Nephron (organoid): ENCODE results near the gene SPINK4.

Experiments
- H3K27ac Mint-ChIP-seq, 3 experiments: 2 replicates each; pipeline ENCODE4 v1.8.0; 2020; ENCODE audit warnings: mixed read lengths in 3 of 3, mild to moderate bottlenecking in 2 of 3, moderate library complexity in 1 of 3
- H3K27me3 Mint-ChIP-seq: 2 replicates; pipeline ENCODE4 v1.8.0; 2021; ENCODE audit warnings: low read depth, mild to moderate bottlenecking, moderate library complexity, mixed read lengths
- H3K36me3 Mint-ChIP-seq: 2 replicates; pipeline ENCODE4 v1.8.0; 2020; ENCODE audit warnings: low read depth, mixed read lengths
- H3K4me1 Mint-ChIP-seq: 2 replicates; pipeline ENCODE4 v1.8.0; 2020; ENCODE audit warnings: mixed read lengths
- H3K4me3 Mint-ChIP-seq, 3 experiments: 2 replicates each; pipeline ENCODE4 v1.8.0; 2020; ENCODE audit warnings: mild to moderate bottlenecking in 3 of 3, mixed read lengths in 3 of 3, moderate library complexity in 2 of 3
- H3K9me3 Mint-ChIP-seq: 2 replicates; pipeline ENCODE4 v1.8.0; 2020; ENCODE audit warnings: mixed read lengths
- CTCF ChIP-seq, 3 experiments: fragments of 200-600 bp; sonication (generic); IDR thresholded peaks; one replicate each; pipeline ENCODE4 v1.5.0; 2021; ENCODE audit warnings: antibody characterized with exemption in 3 of 3; ENCODE audit not compliant: unreplicated experiment in 3 of 3

SPINK4 gene

GRCh38 chr9:33236571-33236970 is 3.4 kb upstream of the SPINK4 start:
- no peaks in the 10 kb centered on the region for H3K36me3 Mint-ChIP-seq
- peaks cover 7% of the 10 kb centered on the region for H3K4me1 Mint-ChIP-seq
- H3K27ac Mint-ChIP-seq = no peak overlapping the region
- no peaks in the 10 kb centered on the region for H3K9me3 Mint-ChIP-seq
- TF ChIP-seq CTCF (IDR thresholded peaks at IDR 0.05; ENCODE audit: unreplicated experiment in 3 of 3) = no peak
- peaks cover 34% of the 10 kb centered on the region for H3K27me3 Mint-ChIP-seq
- H3K4me3 Mint-ChIP-seq = no peak overlapping the region

GRCh38 chr9:33241298-33241697 is 1.3 kb downstream of the SPINK4 start:
- H3K27me3 Mint-ChIP-seq = peaks cover 13% of the 10 kb centered on the region
- H3K27ac Mint-ChIP-seq = no peak overlapping the region
- no peak for TF ChIP-seq CTCF (IDR thresholded peaks at IDR 0.05; ENCODE audit: unreplicated experiment in 3 of 3)

GRCh38 chr9:33242609-33243134 is 2.7 kb downstream of the SPINK4 start:
- Mint-ChIP-seq H3K9me3 (no peaks in the 10 kb centered on the region), H3K27me3 (peaks cover 4% of the 10 kb centered on the region), H3K4me1 (peaks cover 7% of the 10 kb centered on the region), H3K36me3 (peaks cover 5% of the 10 kb centered on the region), H3K27ac (no peak overlapping the region), H3K4me3 (no peak overlapping the region)
- no peak for TF ChIP-seq CTCF (IDR thresholded peaks at IDR 0.05; ENCODE audit: unreplicated experiment in 3 of 3)

More at GRCh38 chr9:33241298-33241697, 1.3 kb downstream of the SPINK4 start:
- Mint-ChIP-seq H3K9me3 (no peaks in the 10 kb centered on the region), H3K4me1 (peaks cover 7% of the 10 kb centered on the region), H3K4me3 (no peak overlapping the region), H3K36me3 (no peaks in the 10 kb centered on the region)

GRCh38 chr9:33244137-33244784 is 4.3 kb downstream of the SPINK4 start:
- Mint-ChIP-seq H3K4me3 (no peak overlapping the region), H3K9me3 (no peaks in the 10 kb centered on the region)

DNA sequence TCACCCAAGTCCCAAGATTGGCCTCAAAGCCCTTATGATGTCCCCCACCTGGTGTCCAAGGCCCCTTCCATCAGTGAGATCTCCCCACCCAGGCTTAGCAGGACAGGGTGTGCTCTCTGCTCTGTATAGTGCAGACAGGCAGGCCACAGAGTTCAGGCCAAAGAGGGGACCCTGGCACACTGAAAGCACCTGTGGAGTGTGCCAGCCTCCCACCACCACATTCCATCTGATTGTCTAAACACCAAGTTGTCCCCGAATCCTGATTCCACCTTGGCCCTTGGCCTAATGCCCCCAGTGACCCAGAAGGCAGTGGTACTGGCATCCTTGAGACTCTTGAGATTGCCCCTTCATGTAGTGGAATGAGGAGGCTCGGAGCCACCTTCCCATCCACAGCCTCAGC is 5.4 kb downstream of the SPINK4 start:
- TF ChIP-seq CTCF (IDR thresholded peaks at IDR 0.05; ENCODE audit: unreplicated experiment in 3 of 3) = no peak
- Mint-ChIP-seq H3K4me3 (no peak overlapping the region), H3K4me1 (no peaks in the 10 kb centered on the region), H3K9me3 (no peaks in the 10 kb centered on the region), H3K36me3 (peaks cover 9% of the 10 kb centered on the region), H3K27me3 (peaks cover 4% of the 10 kb centered on the region), H3K27ac (no peak overlapping the region)

More at GRCh38 chr9:33244137-33244784, 4.3 kb downstream of the SPINK4 start:
- Mint-ChIP-seq H3K27me3 (peaks cover 4% of the 10 kb centered on the region), H3K27ac (no peak overlapping the region), H3K36me3 (peaks cover 9% of the 10 kb centered on the region), H3K4me1 (peaks cover 7% of the 10 kb centered on the region)
- no peak for TF ChIP-seq CTCF (IDR thresholded peaks at IDR 0.05; ENCODE audit: unreplicated experiment in 3 of 3)
